Progenitor cell of endocrine pancreas (in vitro differentiated cells): ENCODE data around the gene RANBP6. TPM values are rescaled to one million over a fixed set of nuclear protein-coding genes. Genes with fewer than 3 reads are reported as not detected.
"Not testable (repeated sequence)": the region's sequence is repeated elsewhere in the genome, so short reads cannot be mapped to it uniquely, and the experiment has no call there.

ENCODE experiments used
- DNase-seq: peaks from one replicate; pipeline ENCODE4 v3.0.0; 2021; ENCODE audit warnings: low spot score; ENCODE audit not compliant: unreplicated experiment
- H3K27ac Mint-ChIP-seq: 2 replicates; pipeline ENCODE4 v1.8.0; 2021; ENCODE audit warnings: mild to moderate bottlenecking, moderate library complexity, mixed read lengths
- H3K27me3 Mint-ChIP-seq: 2 replicates; pipeline ENCODE4 v1.8.0; 2021; ENCODE audit warnings: mixed read lengths
- H3K36me3 Mint-ChIP-seq: 2 replicates; pipeline ENCODE4 v1.8.0; 2022; ENCODE audit warnings: mixed read lengths; ENCODE audit not compliant: insufficient read depth
- H3K4me1 Mint-ChIP-seq: 2 replicates; pipeline ENCODE4 v1.8.0; 2021; ENCODE audit warnings: low read depth, mixed read lengths
- H3K4me3 Mint-ChIP-seq: 2 replicates; pipeline ENCODE4 v1.8.0; 2021; ENCODE audit warnings: low read depth, mild to moderate bottlenecking, moderate library complexity, mixed read lengths
- H3K9me3 Mint-ChIP-seq: 2 replicates; pipeline ENCODE4 v1.8.0; 2021; ENCODE audit warnings: low read depth, mixed read lengths
- CTCF ChIP-seq: fragments of 200-600 bp; sonication (generic); IDR thresholded peaks from one replicate; pipeline ENCODE4 v1.5.0; 2021; ENCODE audit warnings: antibody characterized with exemption, mild to moderate bottlenecking; ENCODE audit not compliant: unreplicated experiment
- long read RNA-seq: library from polyadenylated mRNA; unstranded; transcript quantifications from one replicate; pipeline ENCODE4 v2.0.0, GENCODE V29; 2020
- total RNA-seq: library from RNA; stranded (reverse); gene quantifications from 2 replicates; pipeline ENCODE4 v1.2.1, GENCODE V29; 2021

Gene RANBP6
- total RNA-seq: 20.2 and 20.8 TPM in 2 replicates
- long read RNA-seq, full-length matches to known transcripts: 128 of 129 reads
- long read RNA-seq, partial matches to known transcripts: 0 of 129 reads
- long read RNA-seq, other reads (novel, unspliced or antisense): 1 of 129 reads

GRCh38 chr9:6015278-6016157 is at the start of gene RANBP6:
Gene RANBP6, minus strand, starts transcription at chr9:6015624. Its CDS starts 17 bp downstream, at chr9:6015607.
- Mint-ChIP-seq H3K4me3 (peak within 1 kb of the TSS; percentile 95), H3K36me3 (peaks cover 23% of the 10 kb centered on the region)

GRCh38 chr9:6063146-6063545 is 47.7 kb upstream of the RANBP6 start:
- H3K4me3 Mint-ChIP-seq, H3K27ac Mint-ChIP-seq, DNase-seq, H3K27me3 Mint-ChIP-seq, H3K36me3 Mint-ChIP-seq, H3K4me1 Mint-ChIP-seq: not testable (repeated sequence)
- H3K9me3 Mint-ChIP-seq: peaks cover 17% of the 10 kb centered on the region

More at GRCh38 chr9:6015278-6016157, at the start of gene RANBP6:
- DNase-seq: peak; percentile 75
- TF ChIP-seq CTCF: no peak
- Mint-ChIP-seq H3K27ac (peak within 1 kb of the TSS; percentile 99), H3K4me1 (peaks cover 29% of the 10 kb centered on the region), H3K27me3 (no peaks in the 10 kb centered on the region), H3K9me3 (no peaks in the 10 kb centered on the region)

- Mint-ChIP-seq H3K9me3 (peaks cover 10% of the 10 kb centered on the region), H3K4me1 (peaks cover 3% of the 10 kb centered on the region), H3K4me3 (no peak overlapping the region), H3K27ac (no peak overlapping the region), H3K36me3 (no peaks in the 10 kb centered on the region), H3K27me3 (no peaks in the 10 kb centered on the region)
- no peak for TF ChIP-seq CTCF
- no peak for DNase-seq
Observed at GRCh38 chr9:6055666-6056065, 40.2 kb upstream of the RANBP6 start.

GRCh38 chr9:6055216-6055615 is 39.8 kb upstream of the RANBP6 start:
- Mint-ChIP-seq H3K4me3 (no peak overlapping the region), H3K36me3 (no peaks in the 10 kb centered on the region), H3K4me1 (no peaks in the 10 kb centered on the region), H3K27me3 (no peaks in the 10 kb centered on the region), H3K27ac (no peak overlapping the region), H3K9me3 (peaks cover 7% of the 10 kb centered on the region)
- no peak for DNase-seq
- TF ChIP-seq CTCF: peak; percentile 62

- no peaks in the 10 kb centered on the region for H3K36me3 Mint-ChIP-seq
- peak; percentile 72 for TF ChIP-seq CTCF
Observed at GRCh38 chr9:6054280-6055099, 39.1 kb upstream of the RANBP6 start.

More at GRCh38 chr9:6054280-6055099, 39.1 kb upstream of the RANBP6 start:
- H3K27me3 Mint-ChIP-seq: no peaks in the 10 kb centered on the region
- DNase-seq: peak; percentile 45
- H3K27ac Mint-ChIP-seq: no peak overlapping the region
- peaks cover 4% of the 10 kb centered on the region for H3K9me3 Mint-ChIP-seq
- no peaks in the 10 kb centered on the region for H3K4me1 Mint-ChIP-seq
- no peak overlapping the region for H3K4me3 Mint-ChIP-seq
